Osteoblast (primary cell): ENCODE data around the gene ITGB3BP. TPM values are rescaled to one million over a fixed set of nuclear protein-coding genes. Genes with fewer than 3 reads are reported as not detected.

Source experiments
- DNase-seq: peaks from one replicate; pipeline ENCODE4 v3.0.0; 2011; ENCODE audit warnings: low spot score, mixed read lengths; ENCODE audit not compliant: insufficient read length; ENCODE audit errors: missing footprints
- H2AFZ ChIP-seq: 2 replicates; pipeline ENCODE4 v1.6.0; 2011; ENCODE audit warnings: mild to moderate bottlenecking, low read length
- H3K27ac ChIP-seq: 2 replicates; pipeline ENCODE4 v1.5.1; 2011; ENCODE audit warnings: mild to moderate bottlenecking, low read depth, low read length, moderate library complexity
- H3K27me3 ChIP-seq: 2 replicates; pipeline ENCODE4 v1.6.0; 2012; ENCODE audit warnings: mild to moderate bottlenecking, control low read depth, inconsistent platforms, low read length, moderate library complexity; ENCODE audit not compliant: insufficient read depth
- H3K36me3 ChIP-seq: 2 replicates; pipeline ENCODE4 v1.5.1; 2011; ENCODE audit warnings: mild to moderate bottlenecking, low read length, control low read depth, moderate library complexity; ENCODE audit not compliant: insufficient read depth
- H3K4me1 ChIP-seq: 2 replicates; pipeline ENCODE4 v1.5.1; 2011; ENCODE audit warnings: mild to moderate bottlenecking, low read length, control low read depth, moderate library complexity; ENCODE audit not compliant: insufficient read depth
- H3K4me2 ChIP-seq: 2 replicates; pipeline ENCODE4 v1.6.0; 2011; ENCODE audit warnings: mild to moderate bottlenecking, low read length; ENCODE audit not compliant: insufficient read depth
- H3K4me3 ChIP-seq: fragments of 200-600 bp; sonication (generic); 3 replicates; pipeline ENCODE4 v1.5.1; 2012; ENCODE audit warnings: mild to moderate bottlenecking, low read length, inconsistent platforms; ENCODE audit not compliant: insufficient read depth
- H3K79me2 ChIP-seq: 2 replicates; pipeline ENCODE4 v1.6.0; 2012; ENCODE audit warnings: mild to moderate bottlenecking, low read length, control low read depth, inconsistent platforms; ENCODE audit not compliant: insufficient read depth
- H3K9me3 ChIP-seq: 2 replicates; pipeline ENCODE4 v1.5.1; 2011; ENCODE audit warnings: low read depth, low read length, control low read depth
- H4K20me1 ChIP-seq: 2 replicates; pipeline ENCODE4 v1.6.0; 2012; ENCODE audit warnings: mild to moderate bottlenecking, low read length, control low read depth; ENCODE audit not compliant: insufficient read depth
- total RNA-seq: library from RNA; depleted of rRNA; stranded (reverse); fragments of >200 nt; gene quantifications from 2 replicates; pipeline ENCODE4 v1.2.3, GENCODE V29; 2012
- TF ChIP-seq, protein P1 (sequence below): IDR thresholded peaks from 2 replicates; pipeline ENCODE4 v1.5.1; 2011; ENCODE audit warnings: mild to moderate bottlenecking, low read depth, low read length, moderate library complexity; ENCODE audit errors: extremely low read depth

Gene ITGB3BP
- total RNA-seq, 1 donor: 10.5 TPM

DNA sequence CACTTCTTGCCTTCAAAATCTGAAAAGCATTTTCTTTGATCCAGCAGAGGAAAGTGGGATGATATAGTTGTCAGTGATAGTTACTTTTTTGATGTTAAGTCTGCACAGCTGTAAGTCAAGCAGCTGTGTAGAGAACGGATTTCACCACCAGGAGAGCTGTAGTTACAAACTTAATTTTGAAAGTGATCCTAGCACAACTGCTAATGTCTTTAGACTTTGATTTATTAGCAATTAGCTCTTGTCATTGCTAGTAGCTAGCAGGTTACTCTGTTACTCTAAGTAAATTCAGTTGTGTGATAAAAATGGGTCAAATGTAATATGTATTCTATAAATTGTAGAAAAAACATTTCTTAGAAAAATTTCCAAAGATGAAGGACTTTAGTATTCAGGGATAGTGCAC lies 109.6 kb downstream of the ITGB3BP start:
- Histone ChIP-seq H3K4me2 (no peak overlapping the region), H3K4me3 (no peak overlapping the region), H2AFZ (no peak overlapping the region), H3K36me3 (no peaks in the 10 kb centered on the region), H4K20me1 (no peaks in the 10 kb centered on the region), H3K4me1 (no peaks in the 10 kb centered on the region), H3K79me2 (no peaks in the 10 kb centered on the region), H3K27me3 (no peaks in the 10 kb centered on the region), H3K27ac (no peak overlapping the region), H3K9me3 (no peaks in the 10 kb centered on the region)
- DNase-seq: no peak
- TF ChIP-seq, protein P1, sequence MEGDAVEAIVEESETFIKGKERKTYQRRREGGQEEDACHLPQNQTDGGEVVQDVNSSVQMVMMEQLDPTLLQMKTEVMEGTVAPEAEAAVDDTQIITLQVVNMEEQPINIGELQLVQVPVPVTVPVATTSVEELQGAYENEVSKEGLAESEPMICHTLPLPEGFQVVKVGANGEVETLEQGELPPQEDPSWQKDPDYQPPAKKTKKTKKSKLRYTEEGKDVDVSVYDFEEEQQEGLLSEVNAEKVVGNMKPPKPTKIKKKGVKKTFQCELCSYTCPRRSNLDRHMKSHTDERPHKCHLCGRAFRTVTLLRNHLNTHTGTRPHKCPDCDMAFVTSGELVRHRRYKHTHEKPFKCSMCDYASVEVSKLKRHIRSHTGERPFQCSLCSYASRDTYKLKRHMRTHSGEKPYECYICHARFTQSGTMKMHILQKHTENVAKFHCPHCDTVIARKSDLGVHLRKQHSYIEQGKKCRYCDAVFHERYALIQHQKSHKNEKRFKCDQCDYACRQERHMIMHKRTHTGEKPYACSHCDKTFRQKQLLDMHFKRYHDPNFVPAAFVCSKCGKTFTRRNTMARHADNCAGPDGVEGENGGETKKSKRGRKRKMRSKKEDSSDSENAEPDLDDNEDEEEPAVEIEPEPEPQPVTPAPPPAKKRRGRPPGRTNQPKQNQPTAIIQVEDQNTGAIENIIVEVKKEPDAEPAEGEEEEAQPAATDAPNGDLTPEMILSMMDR: no peak

DNA sequence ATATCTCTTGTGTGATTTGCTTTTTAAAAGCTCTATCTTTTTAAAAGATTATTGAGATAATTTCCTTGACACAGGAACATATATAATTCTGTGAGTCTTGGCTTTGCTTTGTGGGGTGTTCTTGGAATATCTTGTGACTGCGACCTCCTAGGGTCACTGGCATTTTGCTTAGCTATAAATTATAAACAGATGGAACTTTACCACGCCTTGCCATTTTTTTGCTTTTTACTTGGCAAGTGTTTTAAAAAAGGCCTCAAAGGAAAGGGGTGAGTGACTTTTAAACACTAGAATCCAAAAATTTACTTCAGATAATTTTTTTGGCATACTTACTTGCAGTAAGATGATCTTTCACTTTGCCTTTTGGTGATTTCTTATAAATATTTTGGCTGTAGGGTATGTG lies 112.0 kb downstream of the ITGB3BP start:
- H3K79me2 ChIP-seq: no peaks in the 10 kb centered on the region
- H2AFZ ChIP-seq: no peak overlapping the region
- no peak for DNase-seq
- no peak overlapping the region for H3K27ac ChIP-seq
- H4K20me1 ChIP-seq: no peaks in the 10 kb centered on the region
- H3K36me3 ChIP-seq: no peaks in the 10 kb centered on the region
- TF ChIP-seq, protein P1: no peak
- H3K9me3 ChIP-seq: no peaks in the 10 kb centered on the region
- no peaks in the 10 kb centered on the region for H3K27me3 ChIP-seq
- H3K4me1 ChIP-seq: no peaks in the 10 kb centered on the region
- H3K4me2 ChIP-seq: no peak overlapping the region
- no peak overlapping the region for H3K4me3 ChIP-seq

DNA sequence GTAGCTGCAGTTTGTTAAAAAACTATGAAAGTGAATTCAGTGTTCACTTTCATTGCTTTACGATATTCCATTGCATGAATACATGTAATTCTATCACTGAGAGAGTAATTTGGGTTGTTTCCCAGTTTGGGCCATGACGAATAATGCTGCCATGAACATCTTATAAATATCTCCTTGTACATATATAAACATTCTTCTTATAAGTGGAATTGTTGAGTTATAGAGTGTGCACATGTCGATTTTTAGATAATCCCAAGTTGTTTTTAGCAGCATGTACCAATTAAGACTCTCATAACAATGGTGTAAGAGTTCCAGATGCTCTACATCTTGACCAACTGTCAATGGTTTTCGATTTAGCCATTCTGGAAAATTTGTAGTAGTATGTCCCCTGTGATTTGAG lies 114.7 kb downstream of the ITGB3BP start:
- no peaks in the 10 kb centered on the region for H3K4me1 ChIP-seq
- no peaks in the 10 kb centered on the region for H3K27me3 ChIP-seq
- no peaks in the 10 kb centered on the region for H3K36me3 ChIP-seq
- no peak overlapping the region for H3K27ac ChIP-seq
- H4K20me1 ChIP-seq: no peaks in the 10 kb centered on the region
- H3K4me2 ChIP-seq: no peak overlapping the region
- TF ChIP-seq, protein P1: no peak
- no peaks in the 10 kb centered on the region for H3K9me3 ChIP-seq
- H3K79me2 ChIP-seq: no peaks in the 10 kb centered on the region
- no peak for DNase-seq
- no peak overlapping the region for H3K4me3 ChIP-seq
- no peak overlapping the region for H2AFZ ChIP-seq

DNA sequence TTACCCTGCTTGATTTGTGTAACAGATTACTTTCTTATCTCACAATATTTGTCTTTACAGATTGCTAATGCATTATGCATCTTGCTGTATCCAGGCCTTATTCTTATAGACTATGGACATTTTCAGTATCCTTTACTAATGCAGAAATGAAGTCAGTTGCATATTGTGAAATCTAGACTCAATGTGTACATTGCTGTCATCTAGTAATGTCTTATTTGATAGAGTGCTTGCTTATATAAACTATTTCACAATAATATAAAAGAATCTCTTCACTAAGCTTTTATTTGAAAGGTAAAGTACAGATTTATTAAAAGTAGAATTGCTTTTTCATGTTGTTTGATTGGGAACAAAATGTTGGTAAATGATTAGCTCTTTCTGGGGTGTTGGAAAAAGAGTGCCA lies 116.0 kb downstream of the ITGB3BP start:
- Histone ChIP-seq H3K79me2 (no peaks in the 10 kb centered on the region), H3K27ac (no peak overlapping the region), H2AFZ (no peak overlapping the region), H3K36me3 (no peaks in the 10 kb centered on the region), H3K9me3 (no peaks in the 10 kb centered on the region), H3K27me3 (no peaks in the 10 kb centered on the region), H3K4me1 (no peaks in the 10 kb centered on the region), H3K4me3 (no peak overlapping the region), H3K4me2 (no peak overlapping the region), H4K20me1 (no peaks in the 10 kb centered on the region)
- DNase-seq: no peak
- TF ChIP-seq, protein P1: no peak
